Esophagus muscularis mucosa (tissue), 2 donors: Measurements from ENCODE around the gene TBPL2.

Source experiments
- POLR2A ChIP-seq: fragments of 450-650 bp; IDR thresholded peaks from one replicate; pipeline ENCODE4 v1.6.1; 2017; ENCODE audit warnings: antibody characterized with exemption, moderate library complexity, mild to moderate bottlenecking, low read depth
- POLR2AphosphoS5 ChIP-seq, 2 donors: sonication (generic); formaldehyde crosslinking; IDR thresholded peaks; one replicate each; pipeline ENCODE4 v1.6.1; 2017; ENCODE audit warnings: antibody characterized with exemption in 2 of 2

DNA sequence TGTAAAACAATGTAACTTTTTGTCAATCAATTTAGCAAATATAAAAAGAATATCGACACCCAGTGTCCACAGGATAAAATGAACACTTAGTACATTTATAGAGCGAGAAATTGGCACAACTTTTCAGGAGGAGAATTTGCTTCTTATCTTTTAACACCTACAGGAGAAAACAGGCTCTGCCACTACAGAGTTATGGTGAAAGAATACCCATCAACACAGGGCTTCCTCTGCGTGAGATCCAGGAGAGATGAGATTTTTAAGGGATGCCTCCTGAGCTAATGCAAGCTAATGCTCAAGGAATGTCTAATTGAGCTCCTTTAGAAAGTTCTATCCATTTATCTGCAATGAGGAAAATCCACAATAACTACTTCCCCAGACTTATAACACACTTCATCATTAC lies 7.8 kb downstream of the TBPL2 start:
- no peak for TF ChIP-seq POLR2AphosphoS5 (IDR thresholded peaks at IDR 0.05)
- TF ChIP-seq POLR2A, result no peak
